Activated CD4-positive, alpha-beta T cell treated with anti-CD3 and anti-CD28 coated beads, Interleukin-2, amount 50 U/mL, for 16 hours (primary cell): ENCODE results near the gene YIPF2.

Source experiments
- DNase-seq: peaks from one replicate; pipeline ENCODE4 v3.0.0-alpha.2; 2020

The YIPF2 gene

GRCh38 chr19:10936661-10937084 is 8.2 kb upstream of the YIPF2 start:
- peak; percentile 64 for DNase-seq

- DNase-seq = no peak
Observed at GRCh38 chr19:10935371-10936059, 7.1 kb upstream of the YIPF2 start.

- no peak for DNase-seq
Observed at GRCh38 chr19:10929402-10929794, 959 bp upstream of the YIPF2 start.

GRCh38 chr19:10927730-10928562 is 493 bp downstream of the YIPF2 start:
- DNase-seq = no peak

- no peak for DNase-seq
Observed at GRCh38 chr19:10924597-10924996, 3.8 kb downstream of the YIPF2 start.

- DNase-seq = no peak
Observed at GRCh38 chr19:10923260-10924112, 5.0 kb downstream of the YIPF2 start.

- no peak for DNase-seq
Observed at GRCh38 chr19:10922638-10923014, 5.8 kb downstream of the YIPF2 start.

- DNase-seq = no peak
Observed at GRCh38 chr19:10921910-10922637, 6.4 kb downstream of the YIPF2 start.

GRCh38 chr19:10921199-10921909 is 7.1 kb downstream of the YIPF2 start:
- DNase-seq = no peak

GRCh38 chr19:10920781-10921180 is 7.7 kb downstream of the YIPF2 start:
- DNase-seq = no peak

GRCh38 chr19:10920288-10920655 is 8.2 kb downstream of the YIPF2 start:
- DNase-seq = no peak

GRCh38 chr19:10919352-10920287 is 8.8 kb downstream of the YIPF2 start:
- DNase-seq = no peak

GRCh38 chr19:10918359-10918758 is 10.1 kb downstream of the YIPF2 start:
- DNase-seq = no peak

GRCh38 chr19:10916602-10917001 is 11.8 kb downstream of the YIPF2 start:
- no peak for DNase-seq

- no peak for DNase-seq
Observed at GRCh38 chr19:10915130-10916091, 13.0 kb downstream of the YIPF2 start.

- DNase-seq = no peak
Observed at GRCh38 chr19:10913716-10914340, 14.6 kb downstream of the YIPF2 start.

- no peak for DNase-seq
Observed at GRCh38 chr19:10912619-10913018, 15.8 kb downstream of the YIPF2 start.

GRCh38 chr19:10911579-10912363 is 16.7 kb downstream of the YIPF2 start:
- no peak for DNase-seq
